HG02938 (cell line): ENCODE results near the gene DEDD.

Experiments
- ATAC-seq: cut with Tn5 transposase; IDR thresholded peaks from one replicate; pipeline ENCODE4 v1.9.1; 2021; ENCODE audit warnings: mild to moderate bottlenecking, moderate library complexity; ENCODE audit not compliant: unreplicated experiment

Gene DEDD

GRCh38 chr1:161079436-161080110, 52.9 kb downstream of the DEDD start:
- no peak for ATAC-seq

GRCh38 chr1:161077426-161077825, 55.0 kb downstream of the DEDD start:
- no peak for ATAC-seq

GRCh38 chr1:161076410-161076809, 56.1 kb downstream of the DEDD start:
- ATAC-seq = no peak

- ATAC-seq = no peak
These were observed 57.6 kb downstream of the DEDD start for GRCh38 chr1:161074676-161075368.

- no peak for ATAC-seq
These were observed 58.9 kb downstream of the DEDD start for GRCh38 chr1:161073474-161074121.

GRCh38 chr1:161072751-161073449, 59.6 kb downstream of the DEDD start:
- no peak for ATAC-seq

- ATAC-seq = no peak
These were observed 60.5 kb downstream of the DEDD start for GRCh38 chr1:161071886-161072371.
